Astrocyte of the spinal cord (primary cell): Measurements from ENCODE around the gene PER2.

Source experiments
- DNase-seq: peaks from one replicate; pipeline ENCODE4 v3.0.0; 2011; ENCODE audit warnings: low read depth, low spot score
- H3K4me3 ChIP-seq: 2 replicates; pipeline ENCODE4 v1.5.1; 2011; ENCODE audit warnings: low read depth, mild to moderate bottlenecking, low read length, moderate library complexity
- CTCF ChIP-seq: IDR thresholded peaks from 2 replicates; pipeline ENCODE4 v1.5.1; 2012; ENCODE audit warnings: low read depth, mild to moderate bottlenecking, low read length, inconsistent platforms
- in situ Hi-C: cut with HindIII; loops from 2 replicates; pipeline ENCODE4 v1.10.0; 2017; ENCODE audit warnings: low sequenced_read_pairs

PER2 gene

DNA sequence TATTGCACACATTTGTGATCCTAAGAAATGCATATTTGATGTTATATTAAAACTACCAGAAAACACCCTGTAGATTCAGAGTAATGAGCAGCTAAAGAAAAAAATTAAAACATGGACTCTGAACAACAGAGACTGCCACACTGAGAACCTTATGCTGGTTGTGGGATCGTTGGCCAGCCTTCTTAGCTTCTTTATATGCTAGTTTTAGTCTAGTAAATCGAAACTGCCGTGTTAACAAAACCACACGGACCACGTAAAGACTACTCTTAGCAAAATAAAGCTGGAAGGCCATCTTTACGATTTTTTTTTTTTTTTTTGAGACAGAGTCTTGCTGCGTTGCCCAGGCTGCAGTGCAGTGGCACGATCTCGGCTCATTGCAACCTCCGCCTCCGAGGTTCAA is 22.8 kb downstream of the PER2 start:
- no peak for TF ChIP-seq CTCF
- H3K4me3 ChIP-seq: no peak overlapping the region
- no peak for DNase-seq
- in situ Hi-C loops: no loop called here

DNA sequence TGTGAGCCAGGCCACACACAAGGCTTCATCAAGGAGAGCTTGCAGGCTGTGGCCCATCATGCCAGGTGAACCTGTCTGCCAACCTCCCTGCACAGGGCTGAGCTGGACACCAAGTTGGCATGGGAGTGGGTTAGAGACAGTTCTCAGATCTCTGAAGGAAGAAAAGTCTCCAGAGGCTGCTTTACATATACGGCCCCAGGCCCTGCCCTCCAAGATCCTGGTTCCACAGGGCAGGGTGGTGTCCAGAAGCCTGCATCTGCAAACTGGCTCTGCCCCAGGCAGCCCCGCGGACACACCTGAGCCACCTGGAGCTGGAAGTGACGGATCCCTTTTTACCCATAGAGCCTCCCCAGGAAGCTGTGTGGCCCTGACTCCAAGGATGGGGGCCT is 24.3 kb downstream of the PER2 start:
- no peak overlapping the region for H3K4me3 ChIP-seq
- DNase-seq: no peak
- in situ Hi-C loops: no loop called here
- no peak for TF ChIP-seq CTCF

DNA sequence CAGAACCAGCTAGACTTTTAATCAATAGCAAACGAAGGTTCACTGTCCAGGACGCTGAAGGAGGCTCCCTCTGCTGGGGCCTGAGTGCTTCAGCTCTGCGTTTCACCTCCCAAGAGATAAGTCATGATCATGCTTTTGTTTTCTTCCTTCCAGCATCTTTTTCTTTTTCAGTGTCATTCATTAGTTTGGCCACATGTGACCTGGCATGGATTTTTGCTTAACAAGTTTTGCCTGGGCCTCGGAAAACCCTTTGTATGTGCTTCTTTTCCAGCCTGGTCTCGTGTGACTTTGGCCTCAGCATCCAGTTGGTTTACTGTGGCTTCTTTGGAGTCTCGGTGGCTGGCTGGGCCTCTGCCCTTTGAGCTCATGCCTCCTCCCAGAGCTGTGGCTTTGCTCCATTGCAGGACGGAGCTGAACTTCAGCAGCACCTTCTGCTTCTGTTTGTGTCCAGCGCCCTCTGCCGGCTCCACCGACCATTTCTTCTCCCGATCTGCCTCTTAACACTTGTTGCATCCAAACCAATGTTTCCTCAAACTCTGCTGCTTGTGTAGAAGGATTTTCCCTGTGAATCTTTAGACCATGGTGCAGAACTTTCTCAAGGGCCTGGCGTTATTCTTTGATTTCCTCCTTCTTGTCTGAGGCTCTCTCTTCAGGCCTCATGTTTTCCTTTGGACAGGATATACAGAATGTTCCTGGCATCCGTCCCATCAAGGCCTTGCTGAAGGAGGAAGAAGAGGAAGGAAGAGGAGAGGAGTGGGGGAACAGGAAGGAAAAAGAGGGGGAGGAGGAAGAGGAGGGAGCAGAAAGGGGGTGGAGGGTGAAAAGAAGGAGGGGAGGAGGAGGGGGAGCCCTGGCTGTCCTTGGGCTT is 25.0 kb downstream of the PER2 start:
- DNase-seq: peak; percentile 94
- peak; percentile 76 for TF ChIP-seq CTCF
- in situ Hi-C loops: no loop called here
- H3K4me3 ChIP-seq: no peak overlapping the region

DNA sequence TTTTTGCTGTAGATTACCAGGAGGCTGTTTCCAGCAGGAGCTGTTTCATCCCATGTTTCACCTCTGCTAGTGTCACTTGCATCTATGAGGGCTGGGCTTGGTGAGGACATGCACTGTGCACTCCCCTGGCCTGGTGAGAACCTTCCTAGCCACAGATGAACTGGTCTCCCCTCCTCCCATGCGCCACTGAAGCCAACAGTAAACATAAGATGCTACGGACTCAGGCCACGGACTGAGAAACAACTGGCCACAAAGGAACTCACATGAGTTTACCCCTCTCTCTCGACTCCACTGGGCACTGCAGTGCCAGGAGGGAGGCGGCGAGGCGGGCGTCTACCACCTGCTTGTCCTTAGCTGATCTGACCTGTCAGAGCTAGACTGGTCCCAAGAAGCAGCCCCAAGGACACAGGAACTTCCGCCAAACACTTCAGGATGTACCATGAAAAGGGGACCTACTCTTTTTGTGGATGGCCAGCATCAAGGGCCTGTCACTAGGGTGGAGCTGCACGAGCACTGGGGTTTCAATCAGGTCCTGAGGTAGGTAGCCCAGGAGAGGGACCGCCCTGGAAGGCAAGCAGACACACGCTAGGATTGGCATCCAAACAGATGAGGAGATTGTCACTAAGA is 25.8 kb downstream of the PER2 start:
- H3K4me3 ChIP-seq: no peak overlapping the region
- no peak for TF ChIP-seq CTCF
- no peak for DNase-seq
- in situ Hi-C loops: no loop called here

GRCh38 chr2:238261718-238262375 is 26.6 kb downstream of the PER2 start:
- in situ Hi-C loops: no loop called here
- DNase-seq: no peak
- H3K4me3 ChIP-seq: no peak overlapping the region
- TF ChIP-seq CTCF: no peak

GRCh38 chr2:238260883-238261282 is 27.5 kb downstream of the PER2 start:
- no peak overlapping the region for H3K4me3 ChIP-seq
- DNase-seq: peak; percentile 26
- in situ Hi-C loops: no loop called here
- no peak for TF ChIP-seq CTCF
